Esophagus muscularis mucosa (tissue), 3 donors: ENCODE measurements around the gene PNISR.

Source experiments
- POLR2AphosphoS5 ChIP-seq, 2 donors: sonication (generic); formaldehyde crosslinking; IDR thresholded peaks; one replicate each; pipeline ENCODE4 v1.6.1; 2017; ENCODE audit warnings: antibody characterized with exemption in 2 of 2
- TF ChIP-seq, protein P1 (sequence below), 3 experiments: fragments of 200-600 bp in 2 of 3; fragments of 450-650 bp in 1 of 3; sonication (generic) in 2 of 3; IDR thresholded peaks; one replicate each; pipeline ENCODE4 v1.5.1; 2017 to 2019; ENCODE audit warnings: antibody characterized with exemption in 3 of 3, mild to moderate bottlenecking in 2 of 3, moderate library complexity in 1 of 3

DNA sequence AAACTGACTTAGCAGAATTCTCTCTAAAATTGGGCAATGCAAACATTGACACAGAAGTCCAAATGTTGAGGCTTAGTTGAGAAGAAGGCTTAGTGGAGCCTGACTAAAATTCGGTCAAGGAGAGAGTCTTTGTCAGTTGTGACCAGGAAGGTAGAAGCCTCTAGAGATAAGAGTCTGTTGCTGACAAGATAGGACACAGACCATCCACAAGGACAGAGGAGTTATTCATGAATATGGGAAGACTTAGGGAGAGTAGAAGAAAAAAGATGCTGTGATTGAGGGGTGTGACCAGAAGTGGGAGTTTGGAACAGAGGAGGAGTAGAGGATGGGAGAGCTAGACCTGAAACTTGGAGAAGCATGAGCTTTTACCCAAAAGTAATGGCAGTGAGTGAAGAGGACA is 68.5 kb downstream of the PNISR start:
- TF ChIP-seq, protein P1, sequence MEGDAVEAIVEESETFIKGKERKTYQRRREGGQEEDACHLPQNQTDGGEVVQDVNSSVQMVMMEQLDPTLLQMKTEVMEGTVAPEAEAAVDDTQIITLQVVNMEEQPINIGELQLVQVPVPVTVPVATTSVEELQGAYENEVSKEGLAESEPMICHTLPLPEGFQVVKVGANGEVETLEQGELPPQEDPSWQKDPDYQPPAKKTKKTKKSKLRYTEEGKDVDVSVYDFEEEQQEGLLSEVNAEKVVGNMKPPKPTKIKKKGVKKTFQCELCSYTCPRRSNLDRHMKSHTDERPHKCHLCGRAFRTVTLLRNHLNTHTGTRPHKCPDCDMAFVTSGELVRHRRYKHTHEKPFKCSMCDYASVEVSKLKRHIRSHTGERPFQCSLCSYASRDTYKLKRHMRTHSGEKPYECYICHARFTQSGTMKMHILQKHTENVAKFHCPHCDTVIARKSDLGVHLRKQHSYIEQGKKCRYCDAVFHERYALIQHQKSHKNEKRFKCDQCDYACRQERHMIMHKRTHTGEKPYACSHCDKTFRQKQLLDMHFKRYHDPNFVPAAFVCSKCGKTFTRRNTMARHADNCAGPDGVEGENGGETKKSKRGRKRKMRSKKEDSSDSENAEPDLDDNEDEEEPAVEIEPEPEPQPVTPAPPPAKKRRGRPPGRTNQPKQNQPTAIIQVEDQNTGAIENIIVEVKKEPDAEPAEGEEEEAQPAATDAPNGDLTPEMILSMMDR (IDR thresholded peaks at IDR 0.05): no peak
- no peak for TF ChIP-seq POLR2AphosphoS5 (IDR thresholded peaks at IDR 0.05)
